Measurements from ENCODE around the gene SBNO1.

DNA sequence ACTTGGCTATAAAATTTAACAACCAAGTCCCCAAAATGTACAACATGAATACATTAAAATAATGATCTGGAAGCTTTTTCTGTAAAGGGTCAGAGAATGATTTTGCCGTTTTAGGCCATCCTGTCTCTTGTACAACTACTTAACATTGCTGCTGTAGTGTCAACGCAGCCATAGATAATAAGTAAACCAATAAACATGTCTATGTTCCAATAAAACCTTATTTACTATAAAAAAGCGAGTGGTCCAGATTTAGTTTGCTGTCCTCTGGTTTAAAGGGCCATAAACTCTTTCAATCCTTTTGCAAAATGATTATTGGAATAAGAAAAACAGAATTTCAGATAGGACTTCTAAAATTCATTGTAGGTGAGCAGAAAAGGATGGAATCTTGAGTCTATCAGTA, 29.2 kb downstream of the SBNO1 start:
- no peak for TF ChIP-seq POLR2A (IDR thresholded peaks at IDR 0.05; ENCODE audit: low read depth)
- TF ChIP-seq EP300 (IDR thresholded peaks at IDR 0.05) = no peak
- TF ChIP-seq, protein P1, sequence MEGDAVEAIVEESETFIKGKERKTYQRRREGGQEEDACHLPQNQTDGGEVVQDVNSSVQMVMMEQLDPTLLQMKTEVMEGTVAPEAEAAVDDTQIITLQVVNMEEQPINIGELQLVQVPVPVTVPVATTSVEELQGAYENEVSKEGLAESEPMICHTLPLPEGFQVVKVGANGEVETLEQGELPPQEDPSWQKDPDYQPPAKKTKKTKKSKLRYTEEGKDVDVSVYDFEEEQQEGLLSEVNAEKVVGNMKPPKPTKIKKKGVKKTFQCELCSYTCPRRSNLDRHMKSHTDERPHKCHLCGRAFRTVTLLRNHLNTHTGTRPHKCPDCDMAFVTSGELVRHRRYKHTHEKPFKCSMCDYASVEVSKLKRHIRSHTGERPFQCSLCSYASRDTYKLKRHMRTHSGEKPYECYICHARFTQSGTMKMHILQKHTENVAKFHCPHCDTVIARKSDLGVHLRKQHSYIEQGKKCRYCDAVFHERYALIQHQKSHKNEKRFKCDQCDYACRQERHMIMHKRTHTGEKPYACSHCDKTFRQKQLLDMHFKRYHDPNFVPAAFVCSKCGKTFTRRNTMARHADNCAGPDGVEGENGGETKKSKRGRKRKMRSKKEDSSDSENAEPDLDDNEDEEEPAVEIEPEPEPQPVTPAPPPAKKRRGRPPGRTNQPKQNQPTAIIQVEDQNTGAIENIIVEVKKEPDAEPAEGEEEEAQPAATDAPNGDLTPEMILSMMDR (IDR thresholded peaks at IDR 0.05) = no peak
- TF ChIP-seq POLR2AphosphoS5 (IDR thresholded peaks at IDR 0.05) = no peak
